Prostate gland (tissue), 2 donors: ENCODE measurements around the gene NDUFB2. TPM values are rescaled to one million over a fixed set of nuclear protein-coding genes. Genes with fewer than 3 reads are reported as not detected.
"Not testable (repeated sequence)": the region's sequence is repeated elsewhere in the genome, so short reads cannot be mapped to it uniquely, and the experiment has no call there.

ENCODE experiments used
- DNase-seq: peaks from one replicate; pipeline ENCODE4 v3.0.0-alpha.2; 2019; ENCODE audit warnings: low spot score
- H3K27ac ChIP-seq, 2 donors: fragments of 200-600 bp; sonication (generic); 2 replicates each; pipeline ENCODE4 v1.5.1; 2017 to 2019
- H3K27me3 ChIP-seq: fragments of 200-600 bp; sonication (generic); replicated peaks from 2 replicates; pipeline ENCODE4 v1.5.1; 2019; ENCODE audit not compliant: insufficient read depth
- H3K36me3 ChIP-seq, 2 donors: fragments of 200-600 bp; sonication (generic); 1 replicate in 1 of 2; 2 replicates in 1 of 2; pipeline versions ENCODE4 v1.5.1 to v1.8.1; 2017 to 2019
- H3K4me1 ChIP-seq: fragments of 200-600 bp; sonication (generic); replicated peaks from 2 replicates; pipeline ENCODE4 v1.5.1; 2019
- H3K4me3 ChIP-seq, 2 donors: fragments of 200-600 bp; sonication (generic); 2 replicates each; pipeline ENCODE4 v1.5.1; 2017 to 2019
- H3K9me3 ChIP-seq: fragments of 200-600 bp; sonication (generic); 2 replicates; pipeline ENCODE4 v1.5.1; 2017
- CTCF ChIP-seq, 4 experiments: fragments of 200-600 bp in 2 of 4; fragments of 450-650 bp in 2 of 4; sonication (generic) in 2 of 4; IDR thresholded peaks; 1 replicate in 3 of 4; 2 replicates in 1 of 4; pipeline ENCODE4 v1.5.1; 2016 to 2019; ENCODE audit warnings: antibody characterized with exemption in 4 of 4, mild to moderate bottlenecking in 2 of 4, moderate library complexity in 2 of 4
- POLR2A ChIP-seq: fragments of 450-650 bp; IDR thresholded peaks from one replicate; pipeline ENCODE4 v1.6.1; 2016; ENCODE audit warnings: antibody characterized with exemption, mild to moderate bottlenecking
- POLR2AphosphoS5 ChIP-seq: sonication (generic); formaldehyde crosslinking; IDR thresholded peaks from one replicate; pipeline ENCODE4 v1.6.1; 2017; ENCODE audit warnings: antibody characterized with exemption
- WGBS: methylation state at CpG from one replicate; pipeline ENCODE4 v1.1.5; 2018; 5-methylcytosine and 5-hydroxymethylcytosine counted together
- intact Hi-C: fragments of 100-400 bp; cut with DNase I; formaldehyde crosslinking; loops from one replicate; pipeline ENCODE4 v1.14.2; 2022
- total RNA-seq, 2 donors: library from RNA; depleted of rRNA; stranded (reverse); fragments of >200 nt; gene quantifications; one replicate each; pipeline ENCODE4 v1.1.0, GENCODE V29; 2016

Gene NDUFB2
- total RNA-seq, 2 donors from 2014 or later: 151 to 333 TPM

DNA sequence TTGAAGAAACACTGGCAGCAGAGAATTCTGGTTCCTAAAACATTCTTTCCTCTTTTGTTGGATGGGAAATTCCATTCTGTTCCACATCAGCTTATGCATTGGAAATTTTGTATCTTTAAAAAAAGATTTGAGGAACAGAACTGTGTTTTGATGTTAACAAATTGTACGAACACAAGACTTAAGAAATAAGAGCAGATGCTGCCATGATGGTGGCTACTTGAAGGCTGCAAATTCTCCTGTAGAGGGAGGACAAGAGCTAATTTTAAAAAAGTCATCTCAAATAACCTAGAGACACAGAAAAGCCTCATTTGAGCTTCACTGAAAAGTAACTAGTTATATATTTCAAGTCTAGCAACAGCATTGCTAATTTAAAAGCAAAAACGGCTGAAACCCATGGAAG is 29.8 kb downstream of the NDUFB2 start:
- H3K4me1 ChIP-seq: no peaks in the 10 kb centered on the region
- 70% methylated on average over 2 of the region's 2 CpGs for WGBS
- no peak overlapping the region for H3K4me3 ChIP-seq
- no peaks in the 10 kb centered on the region for H3K27me3 ChIP-seq
- no peak for TF ChIP-seq CTCF (IDR thresholded peaks at IDR 0.05)
- no peak for TF ChIP-seq POLR2AphosphoS5
- TF ChIP-seq POLR2A: no peak
- H3K27ac ChIP-seq: no peak overlapping the region
- H3K9me3 ChIP-seq: no peaks in the 10 kb centered on the region
- no peak for DNase-seq
- H3K36me3 ChIP-seq: no peaks in the 10 kb centered on the region
- intact Hi-C loops: no loop called here

- Histone ChIP-seq H3K4me3 (no peak overlapping the region), H3K9me3 (no peaks in the 10 kb centered on the region), H3K27me3 (no peaks in the 10 kb centered on the region), H3K36me3 (no peaks in the 10 kb centered on the region), H3K4me1 (no peaks in the 10 kb centered on the region), H3K27ac (no peak overlapping the region)
- TF ChIP-seq POLR2AphosphoS5 (no peak), CTCF (IDR thresholded peaks at IDR 0.05) (no peak), POLR2A (no peak)
- intact Hi-C loops: no loop called here
- no peak for DNase-seq
- 51% methylated on average over 2 of the region's 2 CpGs for WGBS
These were observed 35.9 kb downstream of the NDUFB2 start for GRCh38 chr7:140732416-140732815.

- 58% methylated on average over 2 of the region's 2 CpGs for WGBS
- H3K4me3 ChIP-seq: no peak overlapping the region
- no peak overlapping the region for H3K27ac ChIP-seq
- H3K9me3 ChIP-seq: no peaks in the 10 kb centered on the region
- no peaks in the 10 kb centered on the region for H3K36me3 ChIP-seq
- no peaks in the 10 kb centered on the region for H3K27me3 ChIP-seq
- intact Hi-C loops: no loop called here
- H3K4me1 ChIP-seq: no peaks in the 10 kb centered on the region
- no peak for TF ChIP-seq POLR2A
- no peak for TF ChIP-seq POLR2AphosphoS5
- no peak for TF ChIP-seq CTCF (IDR thresholded peaks at IDR 0.05)
- no peak for DNase-seq
These were observed 37.6 kb downstream of the NDUFB2 start for GRCh38 chr7:140734096-140734495.

GRCh38 chr7:140734729-140735128 is 38.2 kb downstream of the NDUFB2 start:
- 81% methylated on average over 2 of the region's 2 CpGs for WGBS
- TF ChIP-seq POLR2AphosphoS5 (no peak), POLR2A (no peak), CTCF (IDR thresholded peaks at IDR 0.05) (no peak)
- H3K36me3 ChIP-seq: no peaks in the 10 kb centered on the region

GRCh38 chr7:140738280-140738679 is 41.8 kb downstream of the NDUFB2 start:
- Histone ChIP-seq H3K4me1 (no peaks in the 10 kb centered on the region), H3K36me3 (no peaks in the 10 kb centered on the region), H3K27ac (no peak overlapping the region), H3K9me3 (no peaks in the 10 kb centered on the region), H3K4me3 (no peak overlapping the region), H3K27me3 (no peaks in the 10 kb centered on the region)
- TF ChIP-seq POLR2AphosphoS5: no peak
- no peak for TF ChIP-seq CTCF (IDR thresholded peaks at IDR 0.05)
- no peak for TF ChIP-seq POLR2A
- intact Hi-C loops: no loop called here
- no peak for DNase-seq

More at GRCh38 chr7:140734729-140735128, 38.2 kb downstream of the NDUFB2 start:
- Histone ChIP-seq H3K4me1 (no peaks in the 10 kb centered on the region), H3K4me3 (no peak overlapping the region), H3K27me3 (no peaks in the 10 kb centered on the region), H3K9me3 (no peaks in the 10 kb centered on the region), H3K27ac (no peak overlapping the region)
- DNase-seq: no peak
- intact Hi-C loops: no loop called here

DNA sequence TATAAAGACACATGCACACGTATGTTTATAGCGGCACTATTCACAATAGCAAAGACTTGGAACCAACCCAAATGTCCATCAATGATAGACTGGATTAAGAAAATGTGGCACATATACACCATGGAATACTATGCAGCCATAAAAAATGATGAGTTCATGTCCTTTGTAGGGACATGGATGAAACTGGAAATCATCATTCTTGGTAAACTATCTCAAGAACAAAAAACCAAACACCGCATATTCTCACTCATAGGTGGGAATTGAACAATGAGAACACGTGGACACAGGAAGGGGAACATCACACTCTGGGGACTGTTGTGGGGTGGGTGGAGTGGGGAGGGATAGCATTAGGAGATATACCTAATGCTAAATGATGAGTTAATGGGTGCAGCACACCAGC is 46.7 kb downstream of the NDUFB2 start:
- 100% methylated on average over 2 of the region's 4 CpGs for WGBS
- intact Hi-C loops, H3K36me3 ChIP-seq: not testable (repeated sequence)

More for the DNA sequence above, 46.7 kb downstream of the NDUFB2 start:
- not testable (repeated sequence) for H3K9me3 ChIP-seq, H3K27ac ChIP-seq, H3K4me3 ChIP-seq, DNase-seq, H3K4me1 ChIP-seq, H3K27me3 ChIP-seq
